GM23248 (cell line): ENCODE data around the gene RAN.
"Not testable (repeated sequence)": the region's sequence is repeated elsewhere in the genome, so short reads cannot be mapped to it uniquely, and the experiment has no call there.

Source experiments
- EZH2 ChIP-seq: fragments of 200-600 bp; sonication (generic); IDR thresholded peaks from 2 replicates; pipeline ENCODE4 v1.6.1; 2018; ENCODE audit warnings: antibody characterized with exemption, mild to moderate bottlenecking; ENCODE audit not compliant: insufficient read depth, poor library complexity, severe bottlenecking
- EZH2phosphoT487 ChIP-seq: fragments of 200-600 bp; sonication (generic); IDR thresholded peaks from 2 replicates; pipeline ENCODE4 v1.6.1; 2018; ENCODE audit warnings: antibody characterized with exemption, moderate library complexity, mild to moderate bottlenecking, low read depth; ENCODE audit not compliant: insufficient read depth

GRCh38 chr12:130862771-130863170, 9.1 kb upstream of the RAN start:
- TF ChIP-seq EZH2phosphoT487, EZH2: not testable (repeated sequence)
